GM18858 (cell line): ENCODE data around the gene NOP14.

ENCODE experiments used
- ATAC-seq: cut with Tn5 transposase; IDR thresholded peaks from one replicate; pipeline ENCODE4 v1.9.1; 2021; ENCODE audit not compliant: unreplicated experiment

Gene NOP14

DNA sequence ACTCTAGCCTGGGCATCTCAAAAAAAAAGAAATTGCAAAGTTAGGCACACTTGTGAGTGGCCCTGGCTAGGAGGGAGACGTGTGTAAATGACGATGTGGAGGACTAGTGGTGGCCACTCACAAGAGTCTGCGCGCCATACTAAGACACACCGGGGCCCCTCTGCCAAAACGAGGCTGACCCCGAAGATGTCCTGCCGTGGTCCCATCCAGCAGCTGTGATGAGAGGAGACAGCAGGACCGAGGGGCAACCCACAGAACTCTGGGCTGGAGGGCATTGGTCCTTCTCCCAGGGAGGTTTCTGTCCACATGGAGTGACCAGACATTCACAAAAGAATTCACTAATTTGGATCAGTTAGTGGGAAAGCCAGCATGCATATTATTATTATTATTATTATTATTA is 47.4 kb downstream of the NOP14 start:
- ATAC-seq: no peak

DNA sequence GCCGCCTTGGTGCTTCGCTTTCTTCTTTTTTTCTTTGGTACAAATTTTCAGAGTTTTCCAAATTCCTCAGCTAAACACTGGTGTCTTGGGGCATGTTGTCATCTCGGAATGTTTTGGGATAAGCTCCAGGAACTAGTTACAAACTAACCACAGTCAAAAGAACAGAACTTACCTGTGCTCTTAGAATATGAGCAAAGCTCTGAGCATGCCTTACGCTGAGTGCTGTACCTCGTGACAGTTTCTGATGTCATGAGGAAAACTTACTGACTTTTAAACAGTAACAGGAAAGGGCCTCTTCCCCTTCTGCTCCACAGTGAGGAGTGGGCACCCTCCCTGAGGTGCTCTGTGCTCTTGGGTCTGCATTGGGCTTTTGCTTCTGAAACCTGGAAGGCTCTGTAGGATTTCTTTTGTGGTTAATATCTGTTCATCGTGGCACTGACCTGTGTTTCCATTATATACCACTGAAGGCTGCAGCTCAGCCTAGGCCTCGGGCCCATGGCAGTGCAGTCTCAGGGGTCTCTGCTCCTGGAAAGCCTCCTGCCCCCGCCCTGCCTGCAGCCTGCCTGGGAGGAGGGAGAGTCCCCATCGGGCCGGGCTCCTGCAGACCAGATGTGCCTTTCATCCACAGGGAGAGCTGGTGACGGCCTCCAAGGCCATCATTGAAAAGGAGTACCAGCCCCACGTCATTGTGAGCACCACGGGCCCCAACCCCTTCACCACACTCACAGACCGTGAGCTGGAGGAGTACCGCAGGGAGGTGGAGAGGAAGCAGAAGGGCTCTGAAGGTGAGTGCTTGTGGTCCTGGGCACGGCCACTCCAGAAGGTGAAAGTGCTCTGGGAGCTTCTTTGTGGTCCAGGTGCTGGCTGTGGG is 48.7 kb downstream of the NOP14 start:
- ATAC-seq: no peak

DNA sequence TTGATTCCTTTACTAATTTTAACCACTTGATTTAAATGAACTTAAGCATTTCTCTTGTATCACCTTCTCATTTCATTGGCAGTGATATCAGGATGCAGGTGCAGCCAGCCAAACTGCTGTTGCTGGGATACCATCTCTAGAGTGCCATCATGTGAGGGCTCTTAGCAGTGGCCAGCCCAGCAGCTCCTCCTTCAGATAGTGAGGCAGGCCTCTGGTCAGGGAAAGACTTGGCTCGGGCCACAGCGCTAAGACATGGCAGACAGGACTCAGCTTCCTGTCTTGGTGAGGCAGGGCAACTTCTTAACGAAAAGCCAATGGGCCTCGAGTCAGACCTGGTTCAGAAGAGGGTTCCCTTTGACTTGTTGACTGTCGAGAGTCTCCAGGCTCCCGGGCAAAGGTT is 50.0 kb downstream of the NOP14 start:
- ATAC-seq: no peak

DNA sequence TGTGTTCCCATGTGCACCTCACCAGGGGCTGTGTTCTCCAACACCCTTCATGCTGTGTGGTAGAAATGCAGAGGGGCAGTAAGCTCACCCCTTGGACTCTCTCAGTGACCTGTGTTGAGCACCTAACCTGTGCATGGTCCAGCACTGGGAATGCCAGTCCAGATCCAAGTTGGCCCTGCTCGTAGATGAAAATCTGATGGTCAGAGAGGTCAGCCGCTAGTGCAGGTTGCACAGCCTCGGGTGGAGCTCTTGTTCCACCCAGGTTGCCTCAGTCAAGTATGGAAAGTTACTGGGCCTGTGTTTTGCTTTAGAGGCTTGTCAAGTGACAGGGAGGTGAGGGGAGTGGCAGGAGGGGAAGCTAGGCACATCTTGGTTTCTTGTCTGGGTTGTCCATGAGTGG is 51.3 kb downstream of the NOP14 start:
- ATAC-seq: no peak

DNA sequence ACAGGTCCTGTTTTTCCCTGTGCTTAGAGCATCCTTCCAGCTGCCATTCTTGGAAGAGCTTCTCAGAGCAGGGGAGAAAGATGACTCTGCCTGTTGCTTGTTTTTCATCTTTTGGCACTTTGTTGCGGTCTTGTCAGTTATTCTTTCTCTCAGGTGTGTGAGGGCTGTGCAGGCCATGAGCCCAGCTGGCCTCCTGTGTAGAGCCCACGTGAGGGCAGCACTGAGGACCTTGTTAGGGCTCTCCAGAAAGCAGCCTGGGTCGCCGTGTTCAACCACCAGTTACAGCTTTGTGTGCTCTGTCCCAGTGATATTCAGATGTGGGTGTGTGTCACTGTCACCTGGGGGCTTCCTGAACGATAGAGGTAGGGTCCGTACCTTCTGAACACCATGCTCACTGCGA is 52.8 kb downstream of the NOP14 start:
- ATAC-seq: no peak

DNA sequence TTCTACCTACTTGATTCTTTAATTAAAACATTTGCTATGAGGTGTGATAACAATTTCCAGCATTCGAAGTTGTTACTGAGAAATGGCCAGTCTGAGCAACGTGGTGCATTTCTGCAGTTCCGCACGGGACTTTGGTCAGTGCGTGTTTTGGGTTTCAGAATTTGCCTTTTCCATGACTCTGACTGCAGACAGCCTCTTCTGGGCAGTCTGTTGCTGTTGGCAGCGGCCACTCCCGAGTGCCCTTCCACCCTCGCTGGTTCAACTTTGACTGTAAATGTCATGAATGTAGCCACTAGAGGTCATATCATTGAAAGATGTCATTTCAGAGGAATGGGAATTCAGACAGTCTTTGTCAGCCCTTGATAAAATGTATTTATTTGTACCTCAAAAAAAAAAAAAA is 53.6 kb downstream of the NOP14 start:
- no peak for ATAC-seq

DNA sequence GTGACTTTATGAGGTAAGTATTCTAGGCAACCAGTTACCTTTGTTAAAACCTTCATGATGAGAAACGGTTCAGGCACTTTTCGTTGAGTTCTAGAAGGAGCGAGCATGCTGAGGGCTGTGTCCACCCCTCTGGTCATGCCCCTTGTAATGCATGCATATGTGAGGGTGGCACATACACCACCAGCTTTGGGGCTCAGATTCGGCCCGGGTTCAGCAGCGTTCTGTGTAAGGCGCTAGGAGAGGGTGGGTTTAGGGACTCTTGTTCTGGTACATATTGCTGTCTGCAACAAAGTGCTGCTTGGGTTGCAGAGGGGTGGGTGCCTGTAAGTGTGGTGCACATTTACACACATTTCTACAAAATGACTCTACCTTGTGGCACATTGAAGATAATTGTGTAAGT is 54.5 kb downstream of the NOP14 start:
- ATAC-seq: no peak

DNA sequence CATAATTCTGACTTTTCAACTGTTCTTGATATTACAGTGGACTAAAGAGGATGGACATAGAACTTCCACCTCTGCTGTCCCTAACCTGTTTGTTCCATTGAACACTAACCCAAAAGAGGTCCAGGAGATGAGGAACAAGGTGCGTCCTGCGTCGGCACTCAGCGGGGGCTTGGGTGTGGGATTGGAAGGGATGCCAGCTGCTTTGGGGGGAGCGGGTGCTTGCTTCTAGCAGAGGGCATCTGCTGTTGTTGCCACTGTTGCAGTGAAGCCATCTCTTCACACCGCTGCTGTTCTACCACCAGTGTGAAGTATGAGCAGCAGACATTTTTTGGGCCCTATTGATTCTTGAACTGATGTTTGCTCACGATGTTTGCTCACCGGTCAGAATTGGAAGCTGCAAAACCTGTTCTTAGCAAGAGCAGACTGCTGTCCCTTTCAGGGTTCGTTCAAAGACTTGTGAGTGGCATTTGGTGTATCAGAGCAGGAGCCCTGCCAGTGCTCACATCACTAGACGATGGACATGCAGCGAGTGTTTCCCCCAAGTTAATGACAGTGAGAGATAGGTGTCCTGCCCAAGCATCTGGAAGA is 55.4 kb downstream of the NOP14 start:
- ATAC-seq: no peak

DNA sequence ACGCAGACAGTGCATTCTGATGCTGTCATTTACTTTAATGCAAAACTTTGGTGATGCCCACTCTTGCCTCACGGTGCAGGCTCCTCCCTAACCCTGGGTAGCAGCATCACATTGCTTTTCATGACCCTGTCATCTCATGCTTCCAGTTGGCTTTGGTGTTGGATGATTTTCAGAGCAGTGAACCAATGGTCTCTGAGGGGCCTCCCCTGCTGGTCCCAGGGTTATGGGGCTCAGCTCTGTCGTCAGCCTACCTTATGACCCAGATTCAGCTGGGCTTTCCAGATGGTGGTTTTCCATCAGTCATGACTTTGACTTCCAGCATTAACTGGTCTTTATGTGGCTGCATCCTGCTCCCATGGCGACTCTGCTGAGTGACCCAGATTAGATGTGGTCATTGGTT is 56.0 kb downstream of the NOP14 start:
- ATAC-seq: no peak

DNA sequence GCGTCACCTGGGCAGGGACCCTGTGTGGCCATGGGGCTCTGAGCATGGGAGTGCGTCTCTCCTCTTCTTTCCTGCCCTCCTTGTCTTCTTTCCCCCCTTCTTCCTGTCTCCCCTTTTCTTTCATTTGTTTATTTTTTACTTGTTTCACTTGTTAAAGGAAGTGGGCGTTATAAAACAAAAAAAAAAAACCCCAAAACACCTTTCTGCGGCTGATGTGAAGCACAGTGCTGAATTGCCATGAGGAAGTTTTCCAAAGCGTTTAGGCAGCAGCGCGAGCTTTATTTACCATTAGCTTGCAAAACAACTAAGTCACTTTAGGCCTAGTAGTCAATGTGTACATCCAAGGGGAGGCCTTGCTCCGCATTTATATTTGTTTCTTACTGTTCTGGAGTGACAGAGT is 57.0 kb downstream of the NOP14 start:
- ATAC-seq: no peak

DNA sequence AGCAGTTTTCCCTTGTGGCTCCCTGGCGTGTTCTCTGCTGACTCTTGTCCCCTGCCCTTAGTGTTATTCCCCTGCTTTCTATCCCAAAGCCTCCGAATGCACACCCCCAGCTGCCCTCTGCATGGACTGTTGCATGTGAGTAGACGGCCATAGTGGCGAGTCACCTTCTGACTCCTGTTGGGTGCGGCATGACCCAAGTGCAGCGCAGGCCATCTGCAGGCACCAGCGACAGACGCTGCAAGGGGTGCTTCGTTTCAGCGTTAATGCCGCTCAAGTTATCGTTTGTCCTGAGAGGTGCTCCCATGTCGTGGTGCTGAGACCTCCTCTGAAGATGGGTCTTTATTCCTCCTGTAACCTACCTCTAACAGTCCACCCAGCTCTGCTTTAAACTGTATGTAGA is 57.7 kb downstream of the NOP14 start:
- ATAC-seq: no peak

DNA sequence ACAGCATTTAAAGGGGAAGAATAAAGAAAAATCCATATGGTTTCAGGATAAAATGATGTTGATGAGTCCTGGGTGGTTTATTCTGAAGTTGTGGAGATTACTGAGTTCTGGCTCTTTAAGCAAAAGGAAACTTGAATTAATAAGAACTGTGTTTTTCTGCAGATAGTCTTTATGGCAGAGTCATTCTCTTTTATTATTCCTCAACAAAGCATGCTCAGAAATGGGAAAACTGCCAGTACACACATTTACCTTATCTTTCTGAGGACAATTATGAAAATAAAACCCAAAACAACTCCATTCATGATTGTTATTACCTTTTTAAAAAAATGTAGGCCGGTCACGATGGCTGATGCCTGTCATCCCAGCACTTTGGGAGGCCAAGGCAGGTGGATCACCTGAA is 61.1 kb downstream of the NOP14 start:
- no peak for ATAC-seq

DNA sequence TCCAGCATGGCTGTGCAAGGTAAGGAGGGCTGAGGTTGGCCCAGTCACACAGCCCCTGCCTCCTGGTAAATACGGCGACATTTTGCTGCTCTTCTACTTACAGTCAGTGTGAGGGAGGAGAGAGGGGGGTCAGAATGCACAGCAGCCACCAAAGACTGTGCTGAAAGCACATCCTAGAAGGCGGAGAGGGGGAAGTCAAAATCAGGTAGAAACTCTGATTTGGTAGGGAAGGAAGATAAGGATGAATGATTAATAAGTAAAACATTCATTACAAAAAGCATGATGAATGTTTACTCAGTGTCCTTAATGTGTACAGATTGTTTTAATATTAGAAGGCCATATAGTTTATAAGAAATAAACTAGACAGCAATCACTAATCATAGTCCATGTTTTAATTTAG is 62.0 kb downstream of the NOP14 start:
- ATAC-seq: no peak

DNA sequence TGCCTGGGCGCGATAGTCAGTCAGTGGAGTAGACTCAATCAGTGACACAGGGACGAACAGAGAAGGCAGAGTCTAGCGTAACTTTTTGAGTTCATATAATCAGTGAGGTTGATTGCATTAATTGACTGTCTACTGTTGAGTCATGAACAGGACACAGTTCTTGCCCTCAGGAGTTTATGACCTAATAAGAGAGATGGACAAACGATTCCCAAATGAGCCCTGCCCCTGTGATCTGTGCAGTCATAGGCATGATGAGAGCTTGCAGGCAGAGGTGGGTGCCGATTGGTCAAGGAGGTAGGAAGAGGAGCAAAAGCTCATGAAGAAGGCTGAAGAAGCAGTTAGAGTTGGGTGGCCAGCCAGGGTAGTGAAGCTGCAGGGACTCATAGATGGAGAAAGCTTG is 62.5 kb downstream of the NOP14 start:
- ATAC-seq: no peak

DNA sequence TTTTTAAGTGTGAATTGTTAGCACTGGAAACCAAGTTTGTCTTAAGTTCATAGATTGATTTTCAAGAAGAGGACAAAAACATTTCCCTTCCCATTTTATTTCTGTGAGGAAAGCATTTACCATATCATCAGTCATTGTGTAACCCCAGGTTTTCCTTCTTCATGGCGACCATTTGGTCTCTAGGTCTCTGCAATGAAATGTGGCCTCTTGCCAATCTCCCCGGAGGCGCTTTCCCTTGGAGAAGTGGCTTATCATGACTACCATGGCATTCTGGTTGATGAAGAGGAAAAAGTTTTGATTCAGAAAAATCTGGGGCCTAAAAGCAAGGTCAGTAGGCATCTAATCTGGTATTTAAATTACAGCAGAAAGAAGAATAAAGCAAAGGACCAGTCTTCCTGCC is 65.2 kb downstream of the NOP14 start:
- no peak for ATAC-seq

DNA sequence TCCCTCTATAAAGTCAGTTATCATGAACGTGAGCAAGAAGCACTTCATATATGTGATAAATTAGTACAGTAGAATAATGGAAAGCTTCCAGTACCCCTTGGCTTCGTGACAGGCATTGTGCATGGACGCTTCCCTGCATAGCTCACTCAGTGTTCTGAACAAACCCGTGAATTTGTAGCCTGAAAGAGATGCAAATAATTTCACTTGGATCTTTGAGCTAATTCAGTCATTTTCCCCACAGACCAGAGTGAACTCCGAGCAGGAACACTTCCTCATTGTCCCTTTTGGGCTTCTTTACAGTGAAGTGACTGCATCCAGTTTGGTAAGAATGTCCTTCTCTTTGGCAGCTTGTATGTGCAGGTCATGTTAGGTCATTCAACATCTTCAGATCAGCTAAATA is 69.4 kb downstream of the NOP14 start:
- no peak for ATAC-seq

DNA sequence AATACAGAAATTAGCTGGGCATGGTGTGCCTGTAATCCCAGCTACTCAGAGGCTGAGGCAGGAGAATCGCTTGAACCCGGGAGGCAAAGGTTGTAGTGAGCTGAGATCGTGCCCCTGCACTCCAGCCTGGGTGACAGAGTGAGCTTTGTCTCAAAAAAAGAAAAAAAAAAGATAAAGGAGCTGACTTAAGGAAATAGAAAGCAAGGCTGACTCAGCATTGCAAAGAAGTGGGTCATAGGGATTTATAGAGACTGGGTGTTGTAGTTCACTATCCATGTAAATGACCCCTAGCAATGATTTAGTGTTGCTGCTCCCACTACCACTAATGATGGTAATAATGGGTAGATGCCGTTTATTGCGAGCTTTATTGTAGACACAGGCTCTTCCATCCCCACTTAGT is 71.9 kb downstream of the NOP14 start:
- ATAC-seq: no peak

DNA sequence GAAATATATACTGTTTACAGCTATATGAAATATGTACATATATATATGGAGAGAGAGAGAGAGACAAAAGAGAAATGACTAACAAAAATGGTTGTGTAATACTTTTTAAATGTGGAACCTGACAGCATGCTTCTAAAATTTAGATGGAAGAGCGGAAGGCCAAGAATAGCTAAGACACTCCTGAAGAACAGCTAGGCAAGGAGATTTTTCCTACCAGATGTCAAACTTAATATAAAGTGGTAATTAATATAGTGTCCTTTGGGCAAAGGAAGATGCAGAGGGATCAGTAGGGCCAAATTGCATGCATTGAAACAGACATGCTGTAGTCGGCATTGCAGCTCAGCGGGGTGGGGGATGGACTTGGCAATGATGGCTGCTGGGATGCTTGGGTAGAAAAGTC is 74.3 kb downstream of the NOP14 start:
- no peak for ATAC-seq
